SH-SY5Y (cell line): Measurements from ENCODE around the gene SPRED2.

Experiments
- GATA2 ChIP-seq: IDR thresholded peaks from 2 replicates; pipeline ENCODE4 v1.6.1; 2011; ENCODE audit warnings: mild to moderate bottlenecking, low read depth, low read length
- GATA3 ChIP-seq: IDR thresholded peaks from 2 replicates; pipeline ENCODE4 v1.6.1; 2011; ENCODE audit warnings: low read depth, mild to moderate bottlenecking, low read length, moderate library complexity

Gene SPRED2

GRCh38 chr2:65456886-65457285, 24.5 kb upstream of the SPRED2 start:
- TF ChIP-seq GATA3, result no peak
- TF ChIP-seq GATA2, result no peak

GRCh38 chr2:65456064-65456463, 23.7 kb upstream of the SPRED2 start:
- TF ChIP-seq GATA3, result no peak
- no peak for TF ChIP-seq GATA2

GRCh38 chr2:65453916-65454315, 21.5 kb upstream of the SPRED2 start:
- TF ChIP-seq GATA2 (no peak), GATA3 (no peak)

- TF ChIP-seq GATA2 (0 out of 2 replicates have a peak, but pooled peaks have one; percentile 12), GATA3 (no peak)
Observed at GRCh38 chr2:65452150-65452895, 19.9 kb upstream of the SPRED2 start.

GRCh38 chr2:65450810-65451209, 18.4 kb upstream of the SPRED2 start:
- TF ChIP-seq GATA2 (no peak), GATA3 (no peak)

GRCh38 chr2:65450393-65450792, 18.0 kb upstream of the SPRED2 start:
- TF ChIP-seq GATA2 (no peak), GATA3 (no peak)

GRCh38 chr2:65443509-65444186, 11.2 kb upstream of the SPRED2 start:
- TF ChIP-seq GATA2 (no peak), GATA3 (no peak)

GRCh38 chr2:65442420-65443020, 10.1 kb upstream of the SPRED2 start:
- TF ChIP-seq GATA2 (no peak), GATA3 (no peak)

- TF ChIP-seq GATA2, result no peak
- no peak for TF ChIP-seq GATA3
Observed at GRCh38 chr2:65438137-65438899, 5.9 kb upstream of the SPRED2 start.

GRCh38 chr2:65437392-65438135, 5.2 kb upstream of the SPRED2 start:
- TF ChIP-seq GATA2, result no peak
- no peak for TF ChIP-seq GATA3

- TF ChIP-seq GATA2, result no peak
- no peak for TF ChIP-seq GATA3
Observed at GRCh38 chr2:65436824-65437221, 4.4 kb upstream of the SPRED2 start.

- TF ChIP-seq GATA2 (peak; percentile 30; the same call in 1 of the 2 replicates), GATA3 (no peak)
Observed at GRCh38 chr2:65436169-65436823, 3.9 kb upstream of the SPRED2 start.

- no peak for TF ChIP-seq GATA3
Observed at GRCh38 chr2:65435625-65436168, 3.3 kb upstream of the SPRED2 start.
